Measurements from ENCODE around the gene ERCC1.

ERCC1 gene

DNA sequence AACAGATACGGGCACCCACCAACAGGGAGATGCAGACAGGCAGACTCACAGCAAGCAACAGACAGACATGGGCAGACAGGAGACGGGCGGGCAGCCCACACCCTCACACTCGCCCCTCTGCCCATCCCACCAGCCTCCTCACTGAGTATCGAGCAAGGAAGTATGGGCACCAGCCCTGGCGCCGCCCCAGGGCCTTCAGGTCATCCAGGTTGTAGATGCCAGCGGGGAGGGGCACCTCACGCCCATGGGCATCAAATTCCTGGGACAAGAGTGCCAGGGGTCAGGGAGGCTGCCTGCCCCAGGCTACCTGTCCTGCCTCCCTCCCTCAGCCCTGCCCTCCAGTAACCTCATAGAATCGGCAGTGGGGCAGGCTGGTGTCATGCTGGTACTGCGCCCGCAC is 59.0 kb downstream of the ERCC1 start:
- no peak for DNase-seq (ENCODE audit: low spot score)

DNA sequence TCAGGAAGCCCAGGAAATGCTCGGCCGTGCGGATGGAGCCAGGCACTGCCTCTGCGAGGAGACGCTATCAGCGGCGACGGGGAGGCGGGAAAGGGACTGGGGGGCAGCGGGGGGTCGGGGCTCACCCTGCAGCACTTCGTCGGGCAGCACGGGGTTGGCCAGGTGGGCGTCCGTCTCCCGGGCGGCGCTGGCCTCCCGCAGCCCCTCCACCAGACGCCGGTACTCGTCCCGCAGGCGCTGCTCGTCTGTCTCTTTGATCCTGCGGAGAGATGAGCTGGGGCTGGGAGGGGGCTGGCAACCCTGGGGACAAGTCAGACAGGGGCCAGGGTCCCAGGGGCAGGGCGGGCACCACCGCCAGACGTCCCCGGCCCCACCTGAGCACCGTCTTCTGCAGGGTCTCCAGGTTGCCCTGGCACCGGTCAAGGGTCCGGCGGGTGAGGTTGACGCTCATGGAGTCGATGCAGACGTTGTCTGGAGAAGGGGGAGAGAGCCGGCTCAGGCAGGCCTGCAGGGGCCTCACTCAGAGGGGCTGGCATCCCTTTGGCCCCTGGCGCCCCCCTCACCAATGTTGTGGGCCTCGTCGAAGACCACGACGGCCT is 59.8 kb downstream of the ERCC1 start:
- DNase-seq (ENCODE audit: low spot score): no peak

DNA sequence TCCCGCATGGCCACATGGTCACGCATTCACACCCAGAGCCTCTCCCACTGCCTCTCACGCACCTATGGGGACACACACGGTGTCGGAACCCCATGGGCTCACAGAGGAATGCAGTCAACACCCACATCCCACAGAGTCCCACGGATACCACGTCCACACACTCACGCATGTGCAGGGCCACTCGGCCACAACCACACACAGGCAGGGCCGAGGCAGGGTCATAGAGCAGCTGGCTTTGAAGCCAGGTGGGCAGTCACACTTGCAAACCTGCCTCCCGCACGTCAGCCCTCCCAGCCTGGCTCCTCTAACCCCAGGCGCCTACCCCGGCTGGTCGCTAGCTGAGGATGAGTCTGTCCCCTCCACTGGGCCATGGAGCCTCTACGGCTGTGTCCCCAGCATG is 61.4 kb downstream of the ERCC1 start:
- no peak for DNase-seq (ENCODE audit: low spot score)

DNA sequence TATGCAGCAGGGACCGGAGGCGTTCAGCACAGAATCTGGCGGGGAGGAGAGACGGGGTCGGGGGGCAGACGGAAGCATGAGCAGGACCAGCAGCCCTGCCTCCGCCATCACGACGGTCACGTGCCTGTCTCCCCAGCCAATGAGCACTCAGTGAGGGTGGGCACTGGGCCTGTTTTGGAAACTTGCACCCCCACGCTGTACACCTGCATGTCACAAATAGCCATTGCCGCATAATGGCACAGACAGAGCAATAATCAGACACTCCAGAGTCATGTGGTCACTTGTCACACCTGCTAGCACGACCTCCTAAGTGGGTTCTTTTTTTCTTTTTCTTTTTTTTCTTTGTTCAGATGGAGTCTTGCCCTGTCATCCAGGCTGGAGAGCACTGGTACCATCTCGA is 62.1 kb downstream of the ERCC1 start:
- DNase-seq (ENCODE audit: low spot score): no peak

DNA sequence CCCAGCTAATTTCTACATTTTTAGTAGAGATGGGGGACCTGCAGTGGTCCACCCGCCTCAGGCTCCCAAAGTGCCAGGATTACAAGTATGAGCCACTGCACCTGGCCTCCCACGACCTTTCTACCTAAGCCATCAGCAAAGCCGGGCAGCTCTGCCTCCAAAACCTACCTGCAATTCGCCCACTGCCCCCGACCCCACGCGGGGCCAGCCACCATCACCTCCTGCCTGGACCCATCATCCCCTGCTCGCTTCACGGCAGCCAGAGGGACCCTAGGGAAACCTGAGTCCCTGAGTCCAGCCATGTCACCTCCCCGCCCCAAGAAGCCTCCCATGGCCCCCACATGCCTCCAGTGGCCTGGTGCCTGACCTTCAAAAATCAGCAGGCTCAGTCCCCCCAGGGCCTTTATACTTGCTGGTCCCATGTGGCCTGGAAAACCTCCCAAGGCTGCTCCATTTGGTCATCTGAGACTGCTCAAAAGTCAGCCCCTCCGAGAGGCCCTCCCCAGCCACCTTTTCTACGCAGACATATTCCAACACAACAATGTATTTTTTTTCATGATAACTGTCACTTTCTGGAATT is 65.4 kb downstream of the ERCC1 start:
- no peak for DNase-seq (ENCODE audit: low spot score)

DNA sequence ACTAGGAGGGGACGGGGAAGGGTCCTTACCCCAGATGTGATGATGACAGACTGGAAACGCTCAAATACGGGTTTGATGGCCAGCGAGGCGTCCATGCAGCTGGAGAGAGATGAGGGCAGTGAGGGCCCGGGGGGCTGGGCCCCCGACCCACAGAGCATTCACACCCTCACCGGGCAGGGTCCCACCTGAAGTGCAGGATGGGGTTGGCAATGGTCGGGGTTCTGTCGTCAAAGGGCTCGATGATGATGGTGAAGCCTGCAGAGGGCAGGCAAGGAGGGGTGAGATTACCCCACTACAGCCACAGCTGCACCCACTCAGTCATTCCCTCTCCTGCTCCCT is 66.3 kb downstream of the ERCC1 start:
- DNase-seq (ENCODE audit: low spot score): no peak
